Neutrophil (primary cell): ENCODE measurements around the gene DIO1.
"Not testable (repeated sequence)": the region's sequence is repeated elsewhere in the genome, so short reads cannot be mapped to it uniquely, and the experiment has no call there.

Source experiments
- H3K27ac ChIP-seq: fragments of 200-600 bp; sonication (generic); 2 replicates; pipeline ENCODE4 v1.5.1; 2016; ENCODE audit warnings: mild to moderate bottlenecking, moderate library complexity
- H3K27me3 ChIP-seq: fragments of 200-600 bp; sonication (generic); 2 replicates; pipeline ENCODE4 v1.6.0; 2016; ENCODE audit warnings: mild to moderate bottlenecking
- H3K36me3 ChIP-seq: fragments of 200-600 bp; sonication (generic); 2 replicates; pipeline ENCODE4 v1.5.1; 2017
- H3K4me1 ChIP-seq, 2 experiments: fragments of 200-600 bp in 1 of 2; sonication (generic) in 1 of 2; 1 replicate in 1 of 2; 2 replicates in 1 of 2; pipeline versions ENCODE4 v1.5.1 to v1.6.1; 2013 to 2016; ENCODE audit warnings: low read depth in 1 of 2, low read length in 1 of 2, mild to moderate bottlenecking in 1 of 2, moderate library complexity in 1 of 2; ENCODE audit not compliant: control insufficient read depth in 1 of 2, insufficient read depth in 1 of 2
- H3K4me3 ChIP-seq, 2 experiments: fragments of 200-600 bp in 1 of 2; sonication (generic) in 1 of 2; 1 replicate in 1 of 2; 2 replicates in 1 of 2; pipeline ENCODE4 v1.5.1; 2013 to 2016; ENCODE audit warnings: low read depth in 1 of 2, low read length in 1 of 2, mild to moderate bottlenecking in 1 of 2, moderate library complexity in 1 of 2
- H3K9me3 ChIP-seq: fragments of 200-600 bp; sonication (generic); 2 replicates; pipeline ENCODE4 v1.5.1; 2016
- TF ChIP-seq, protein P1 (sequence below): fragments of 200-600 bp; sonication (generic); IDR thresholded peaks from 2 replicates; pipeline ENCODE4 v1.5.1; 2016; ENCODE audit warnings: antibody characterized with exemption

DIO1 gene

GRCh38 chr1:53862507-53862906, 31.5 kb upstream of the DIO1 start:
- Histone ChIP-seq H3K27ac (no peak overlapping the region), H3K4me1 (no peaks in the 10 kb centered on the region), H3K27me3 (no peaks in the 10 kb centered on the region), H3K4me3 (no peak overlapping the region), H3K9me3 (no peaks in the 10 kb centered on the region), H3K36me3 (peaks cover 81% of the 10 kb centered on the region)
- TF ChIP-seq, protein P1, sequence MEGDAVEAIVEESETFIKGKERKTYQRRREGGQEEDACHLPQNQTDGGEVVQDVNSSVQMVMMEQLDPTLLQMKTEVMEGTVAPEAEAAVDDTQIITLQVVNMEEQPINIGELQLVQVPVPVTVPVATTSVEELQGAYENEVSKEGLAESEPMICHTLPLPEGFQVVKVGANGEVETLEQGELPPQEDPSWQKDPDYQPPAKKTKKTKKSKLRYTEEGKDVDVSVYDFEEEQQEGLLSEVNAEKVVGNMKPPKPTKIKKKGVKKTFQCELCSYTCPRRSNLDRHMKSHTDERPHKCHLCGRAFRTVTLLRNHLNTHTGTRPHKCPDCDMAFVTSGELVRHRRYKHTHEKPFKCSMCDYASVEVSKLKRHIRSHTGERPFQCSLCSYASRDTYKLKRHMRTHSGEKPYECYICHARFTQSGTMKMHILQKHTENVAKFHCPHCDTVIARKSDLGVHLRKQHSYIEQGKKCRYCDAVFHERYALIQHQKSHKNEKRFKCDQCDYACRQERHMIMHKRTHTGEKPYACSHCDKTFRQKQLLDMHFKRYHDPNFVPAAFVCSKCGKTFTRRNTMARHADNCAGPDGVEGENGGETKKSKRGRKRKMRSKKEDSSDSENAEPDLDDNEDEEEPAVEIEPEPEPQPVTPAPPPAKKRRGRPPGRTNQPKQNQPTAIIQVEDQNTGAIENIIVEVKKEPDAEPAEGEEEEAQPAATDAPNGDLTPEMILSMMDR: no peak

- no peak overlapping the region for H3K27ac ChIP-seq
- no peaks in the 10 kb centered on the region for H3K4me1 ChIP-seq
- H3K9me3 ChIP-seq: no peaks in the 10 kb centered on the region
- H3K27me3 ChIP-seq: no peaks in the 10 kb centered on the region
- TF ChIP-seq, protein P1: no peak
- no peak overlapping the region for H3K4me3 ChIP-seq
- H3K36me3 ChIP-seq: peaks cover 87% of the 10 kb centered on the region
Observed at GRCh38 chr1:53868565-53868964, 25.4 kb upstream of the DIO1 start.

DNA sequence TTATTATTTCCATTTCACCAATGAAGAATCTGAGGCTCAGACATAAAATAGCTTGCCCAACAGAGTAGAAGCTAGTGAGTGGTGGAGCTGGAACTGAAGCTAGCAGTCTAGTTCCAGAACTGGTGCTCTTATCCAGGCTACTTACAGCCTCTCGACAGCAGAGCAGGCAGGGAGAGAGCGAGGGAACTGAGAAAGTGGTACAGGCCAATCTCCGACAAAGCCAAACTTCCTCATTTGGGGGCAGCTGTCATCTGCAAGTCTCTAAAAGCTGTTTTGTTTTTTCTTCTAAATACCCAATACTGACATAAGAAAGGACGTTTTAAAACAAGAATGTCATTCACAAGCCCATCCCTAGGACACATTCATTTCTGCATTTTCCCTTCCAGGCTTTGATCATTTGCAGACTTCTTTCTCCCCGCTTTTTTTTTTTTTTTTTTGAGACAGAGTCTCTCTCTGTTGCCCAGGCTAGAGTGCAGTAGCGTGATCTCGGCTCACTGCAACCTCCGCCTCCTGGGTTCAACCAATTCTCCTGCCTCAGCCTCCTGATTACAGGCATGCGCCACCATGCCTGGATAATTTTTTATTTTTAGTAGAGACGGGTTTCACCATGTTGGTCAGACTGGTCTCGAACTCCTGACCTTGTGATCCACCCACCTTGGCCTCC, 24.4 kb upstream of the DIO1 start:
- no peaks in the 10 kb centered on the region for H3K27me3 ChIP-seq
- no peaks in the 10 kb centered on the region for H3K9me3 ChIP-seq
- TF ChIP-seq, protein P1: no peak
- no peak overlapping the region for H3K4me3 ChIP-seq
- H3K27ac ChIP-seq: no peak overlapping the region
- H3K4me1 ChIP-seq: no peaks in the 10 kb centered on the region
- peaks cover 88% of the 10 kb centered on the region for H3K36me3 ChIP-seq

GRCh38 chr1:53871221-53871620, 22.8 kb upstream of the DIO1 start:
- no peaks in the 10 kb centered on the region for H3K9me3 ChIP-seq
- peaks cover 86% of the 10 kb centered on the region for H3K36me3 ChIP-seq
- H3K27me3 ChIP-seq: no peaks in the 10 kb centered on the region
- TF ChIP-seq, protein P1: no peak
- no peak overlapping the region for H3K27ac ChIP-seq
- no peaks in the 10 kb centered on the region for H3K4me1 ChIP-seq
- no peak overlapping the region for H3K4me3 ChIP-seq

- H3K9me3 ChIP-seq: no peaks in the 10 kb centered on the region
- H3K4me1 ChIP-seq: no peaks in the 10 kb centered on the region
- no peak overlapping the region for H3K4me3 ChIP-seq
- TF ChIP-seq, protein P1: no peak
- H3K27ac ChIP-seq: no peak overlapping the region
- no peaks in the 10 kb centered on the region for H3K27me3 ChIP-seq
- H3K36me3 ChIP-seq: peaks cover 86% of the 10 kb centered on the region
Observed at GRCh38 chr1:53871773-53872484, 22.1 kb upstream of the DIO1 start.

DNA sequence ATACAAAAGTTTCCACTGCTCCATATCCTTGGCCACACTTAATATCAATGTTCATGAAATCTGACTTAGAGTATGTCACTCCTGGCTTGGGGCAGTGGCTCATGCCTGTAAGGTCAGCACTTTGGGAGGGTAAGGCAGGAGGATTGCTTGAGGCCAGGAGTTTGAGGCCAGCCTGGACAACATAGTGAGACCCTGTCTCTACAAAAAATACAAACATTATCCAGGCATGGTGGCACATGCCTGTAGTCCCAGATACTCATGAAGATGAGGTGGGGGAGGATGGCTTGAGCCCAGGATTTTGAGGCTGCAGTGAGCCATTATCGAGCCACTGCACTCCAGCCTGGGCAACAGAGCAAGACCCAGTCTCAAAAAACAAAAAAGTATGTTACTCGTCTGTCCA, 18.8 kb upstream of the DIO1 start:
- not testable (repeated sequence) for H3K4me1 ChIP-seq, H3K9me3 ChIP-seq, H3K27ac ChIP-seq, H3K27me3 ChIP-seq, H3K4me3 ChIP-seq
- H3K36me3 ChIP-seq: peaks cover 91% of the 10 kb centered on the region
